Caco-2 (cell line): Measurements from ENCODE around the gene BTLA. TPM values are rescaled to one million over a fixed set of nuclear protein-coding genes. Genes with fewer than 3 reads are reported as not detected.
A peak's percentile ranks its signal among the peaks of the same experiment; 100 is the strongest.
"Not testable (repeated sequence)": the region's sequence is repeated elsewhere in the genome, so short reads cannot be mapped to it uniquely, and the experiment has no call there.

Experiments used
- BruUV-seq: library from RNA; stranded (reverse); fragments of 400-500 nt; replicated peaks from 2 replicates; lab custom pipeline; 2021; lab: Mats Ljungman, UMichigan
- CTCF ChIA-PET: fragments of 300-600 bp; sonication (Branson Sonifier 250); formaldehyde crosslinking; loops from one replicate; lab custom pipeline; 2022; ENCODE audit warnings: antibody characterized with exemption; lab: Charles Lee
- POLR2A ChIA-PET: fragments of 300-600 bp; sonication (Branson Sonifier 250); formaldehyde crosslinking; loops from one replicate; lab custom pipeline; 2022; ENCODE audit warnings: antibody characterized with exemption; lab: Charles Lee
- DNase-seq, 2 experiments: peaks; one replicate each; pipeline versions ENCODE4 v3.0.0 to v3.0.0-alpha.2; 2020 to 2022
- H3K27me3 ChIP-seq: replicated peaks from 2 replicates; pipeline ENCODE4 v1.6.0; 2011; ENCODE audit warnings: low read length; ENCODE audit not compliant: control insufficient read depth, insufficient read depth
- H3K36me3 ChIP-seq: 2 replicates; pipeline ENCODE4 v1.5.1; 2011; ENCODE audit warnings: low read length; ENCODE audit not compliant: control insufficient read depth, insufficient read depth
- H3K4me1 ChIP-seq: fragments of 250-450 bp; sonication (Bioruptor Pico); 2 replicates; pipeline ENCODE4 v1.5.1; 2020; ENCODE audit warnings: mild to moderate bottlenecking
- H3K4me3 ChIP-seq: 2 replicates; pipeline ENCODE4 v1.5.1; 2011; ENCODE audit warnings: low read depth, mild to moderate bottlenecking, control low read depth, low read length
- H3K9me3 ChIP-seq: fragments of 250-450 bp; sonication (Bioruptor Pico); 2 replicates; pipeline ENCODE4 v1.5.1; 2020; ENCODE audit warnings: mild to moderate bottlenecking, moderate library complexity
- H3K27ac Mint-ChIP-seq: one replicate; pipeline ENCODE4 v1.8.0; 2022; ENCODE audit warnings: mixed read lengths; ENCODE audit not compliant: unreplicated experiment
- H3K27me3 Mint-ChIP-seq: one replicate; pipeline ENCODE4 v1.8.0; 2022; ENCODE audit warnings: mixed read lengths; ENCODE audit not compliant: insufficient read depth, unreplicated experiment
- H3K36me3 Mint-ChIP-seq: one replicate; pipeline ENCODE4 v1.8.0; 2022; ENCODE audit warnings: mild to moderate bottlenecking, mixed read lengths; ENCODE audit not compliant: insufficient read depth, unreplicated experiment
- H3K4me1 Mint-ChIP-seq: one replicate; pipeline ENCODE4 v1.8.0; 2022; ENCODE audit warnings: low read depth, mixed read lengths; ENCODE audit not compliant: unreplicated experiment
- H3K4me3 Mint-ChIP-seq: one replicate; pipeline ENCODE4 v1.8.0; 2022; ENCODE audit warnings: mild to moderate bottlenecking, moderate library complexity, mixed read lengths; ENCODE audit not compliant: unreplicated experiment
- H3K9me3 Mint-ChIP-seq: one replicate; pipeline ENCODE4 v1.8.0; 2022; ENCODE audit warnings: mixed read lengths; ENCODE audit not compliant: unreplicated experiment
- CTCF ChIP-seq, 2 experiments: fragments of 200-600 bp in 1 of 2; IDR thresholded peaks; 1 replicate in 1 of 2; 2 replicates in 1 of 2; pipeline versions ENCODE4 v1.5.1 to v1.8.0; 2011 to 2022; ENCODE audit warnings: antibody characterized with exemption in 1 of 2, control low read depth in 1 of 2, inconsistent platforms in 1 of 2, low read depth in 1 of 2, low read length in 1 of 2, mild to moderate bottlenecking in 1 of 2, moderate library complexity in 1 of 2; ENCODE audit not compliant: insufficient read depth in 1 of 2, severe bottlenecking in 1 of 2, unreplicated experiment in 1 of 2
- intact Hi-C: fragments of 100-400 bp; cut with micrococcal nuclease; formaldehyde crosslinking; loops from one replicate; pipeline ENCODE4 v1.10.0; 2022; ENCODE audit not compliant: unreplicated experiment
- total RNA-seq: library from RNA; stranded (reverse); gene quantifications from 2 replicates; pipeline ENCODE4 v1.2.3, GENCODE V29; 2022

Gene BTLA
- total RNA-seq, 1 experiment from 2014 or later: not detected

GRCh38 chr3:112531358-112531781 is 32.1 kb upstream of the BTLA start:
- intact Hi-C loops: loop anchor here (1.0 to 2.0 kb wide), 2 partner anchors 239 to 394 kb away; no protein-coding TSS in a partner anchor
- BruUV-seq: no TSS peak
- Mint-ChIP-seq H3K27ac (no peak overlapping the region), H3K4me1 (no peaks in the 10 kb centered on the region), H3K4me3 (no peak overlapping the region), H3K9me3 (no peaks in the 10 kb centered on the region), H3K36me3 (peaks cover 16% of the 10 kb centered on the region), H3K27me3 (no peaks in the 10 kb centered on the region)
- DNase-seq: no peak
- no peak overlapping the region for H3K4me3 ChIP-seq
- ChIA-PET POLR2A (interaction anchor here (0.9 kb wide), 1 partner anchor 238 kb away, joined by 4 read pairs; no protein-coding TSS in a partner anchor), CTCF (interaction anchor here (1.0 kb wide), 1 partner anchor 238 kb away, joined by 5 read pairs; the partner anchor contains the start of gene SLC9C1)
- no peaks in the 10 kb centered on the region for H3K9me3 ChIP-seq
- peaks cover 1% of the 10 kb centered on the region; the same call in 1 of the 2 replicates for H3K36me3 ChIP-seq
- H3K27me3 ChIP-seq: no peaks in the 10 kb centered on the region
- no peaks in the 10 kb centered on the region for H3K4me1 ChIP-seq
- peak in 1 of 2 experiments; percentile 50 for TF ChIP-seq CTCF (IDR thresholded peaks at IDR 0.05; ENCODE audit: insufficient read depth in 1 of 2, low read depth in 1 of 2, low read length in 1 of 2, severe bottlenecking in 1 of 2, unreplicated experiment in 1 of 2)

GRCh38 chr3:112530573-112530972 is 31.3 kb upstream of the BTLA start:
- H3K36me3 ChIP-seq: peaks cover 1% of the 10 kb centered on the region; the same call in 1 of the 2 replicates
- H3K9me3 Mint-ChIP-seq: no peaks in the 10 kb centered on the region
- H3K27ac Mint-ChIP-seq: no peak overlapping the region
- H3K4me3 Mint-ChIP-seq: no peak overlapping the region
- H3K9me3 ChIP-seq: no peaks in the 10 kb centered on the region
- no peaks in the 10 kb centered on the region for H3K4me1 ChIP-seq
- H3K27me3 Mint-ChIP-seq: no peaks in the 10 kb centered on the region
- no peak for DNase-seq
- no peaks in the 10 kb centered on the region for H3K4me1 Mint-ChIP-seq
- POLR2A ChIA-PET: interaction anchor here (0.9 kb wide), 1 partner anchor 237 kb away, joined by 4 read pairs; no protein-coding TSS in a partner anchor
- H3K36me3 Mint-ChIP-seq: peaks cover 15% of the 10 kb centered on the region
- TF ChIP-seq CTCF (IDR thresholded peaks at IDR 0.05; ENCODE audit: insufficient read depth in 1 of 2, low read depth in 1 of 2, low read length in 1 of 2, severe bottlenecking in 1 of 2, unreplicated experiment in 1 of 2): no peak
- no TSS peak for BruUV-seq
- CTCF ChIA-PET: interaction anchor here (1.0 kb wide), 1 partner anchor 237 kb away, joined by 5 read pairs; the partner anchor contains the start of gene SLC9C1
- no peaks in the 10 kb centered on the region for H3K27me3 ChIP-seq
- intact Hi-C loops: loop anchor here (2.0 kb wide), 1 partner anchor 238 kb away; no protein-coding TSS in a partner anchor
- H3K4me3 ChIP-seq: no peak overlapping the region

- BruUV-seq, POLR2A ChIA-PET, DNase-seq, H3K36me3 Mint-ChIP-seq, H3K9me3 ChIP-seq, H3K27me3 Mint-ChIP-seq, CTCF ChIA-PET, H3K4me1 ChIP-seq, H3K4me3 Mint-ChIP-seq, H3K9me3 Mint-ChIP-seq, H3K27me3 ChIP-seq, H3K4me3 ChIP-seq, intact Hi-C loops, H3K36me3 ChIP-seq, H3K4me1 Mint-ChIP-seq, H3K27ac Mint-ChIP-seq: not testable (repeated sequence)
These were observed 24.9 kb upstream of the BTLA start for GRCh38 chr3:112524127-112524526.
